ENCODE results near the gene COX5B. TPM values are rescaled to one million over a fixed set of nuclear protein-coding genes. Genes with fewer than 3 reads are reported as not detected.
"Not testable (repeated sequence)": the region's sequence is repeated elsewhere in the genome, so short reads cannot be mapped to it uniquely, and the experiment has no call there.

Gene COX5B
- total RNA-seq, 3 donors from 2014 or later, result 410 to 732 (median 521) TPM

DNA sequence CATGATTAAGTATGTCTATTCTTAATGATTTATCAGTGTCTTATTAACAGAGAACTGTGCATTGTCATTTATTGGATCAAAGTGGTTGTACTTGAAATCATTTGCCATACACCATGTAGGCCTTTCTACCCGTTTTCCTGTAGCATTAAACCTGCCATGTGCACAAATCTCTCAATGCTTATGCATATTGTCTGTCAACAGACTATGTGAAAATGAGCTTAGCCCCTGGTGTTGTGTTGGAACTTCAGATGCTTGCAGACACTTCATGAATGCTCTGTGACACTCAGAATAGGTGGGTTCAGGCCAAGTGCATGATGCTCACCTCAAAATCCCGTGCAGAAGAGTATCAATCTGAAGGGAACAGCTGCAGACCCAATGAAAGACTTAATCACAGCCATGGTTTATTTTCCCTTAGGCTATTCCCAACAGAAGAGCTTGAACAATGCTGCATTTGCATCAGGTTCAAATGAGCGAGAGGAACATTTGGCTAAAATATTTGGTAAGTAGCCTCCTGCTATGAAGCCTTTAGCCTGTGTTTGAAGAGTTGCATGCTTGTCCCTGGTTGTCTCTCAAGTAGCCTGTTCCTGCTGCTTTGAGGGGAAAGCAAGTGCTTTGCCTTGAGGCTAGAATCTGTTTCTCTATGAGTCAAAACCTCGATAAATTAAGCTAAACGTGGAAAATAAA lies 29.7 kb downstream of the COX5B start:
- H3K9me3 ChIP-seq, result no peaks in the 10 kb centered on the region
- intact Hi-C loops (cut with DNase I, micrococcal nuclease), result no loop called here
- DNase-seq (no peak), ATAC-seq (no peak)
- no peak overlapping the region for H3K4me3 ChIP-seq
- TF ChIP-seq, protein P1, sequence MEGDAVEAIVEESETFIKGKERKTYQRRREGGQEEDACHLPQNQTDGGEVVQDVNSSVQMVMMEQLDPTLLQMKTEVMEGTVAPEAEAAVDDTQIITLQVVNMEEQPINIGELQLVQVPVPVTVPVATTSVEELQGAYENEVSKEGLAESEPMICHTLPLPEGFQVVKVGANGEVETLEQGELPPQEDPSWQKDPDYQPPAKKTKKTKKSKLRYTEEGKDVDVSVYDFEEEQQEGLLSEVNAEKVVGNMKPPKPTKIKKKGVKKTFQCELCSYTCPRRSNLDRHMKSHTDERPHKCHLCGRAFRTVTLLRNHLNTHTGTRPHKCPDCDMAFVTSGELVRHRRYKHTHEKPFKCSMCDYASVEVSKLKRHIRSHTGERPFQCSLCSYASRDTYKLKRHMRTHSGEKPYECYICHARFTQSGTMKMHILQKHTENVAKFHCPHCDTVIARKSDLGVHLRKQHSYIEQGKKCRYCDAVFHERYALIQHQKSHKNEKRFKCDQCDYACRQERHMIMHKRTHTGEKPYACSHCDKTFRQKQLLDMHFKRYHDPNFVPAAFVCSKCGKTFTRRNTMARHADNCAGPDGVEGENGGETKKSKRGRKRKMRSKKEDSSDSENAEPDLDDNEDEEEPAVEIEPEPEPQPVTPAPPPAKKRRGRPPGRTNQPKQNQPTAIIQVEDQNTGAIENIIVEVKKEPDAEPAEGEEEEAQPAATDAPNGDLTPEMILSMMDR (IDR thresholded peaks at IDR 0.05), result no peak
- H3K36me3 ChIP-seq (ENCODE audit: low read depth), result no peaks in the 10 kb centered on the region
- H3K4me1 ChIP-seq (ENCODE audit: low read depth), result no peaks in the 10 kb centered on the region

DNA sequence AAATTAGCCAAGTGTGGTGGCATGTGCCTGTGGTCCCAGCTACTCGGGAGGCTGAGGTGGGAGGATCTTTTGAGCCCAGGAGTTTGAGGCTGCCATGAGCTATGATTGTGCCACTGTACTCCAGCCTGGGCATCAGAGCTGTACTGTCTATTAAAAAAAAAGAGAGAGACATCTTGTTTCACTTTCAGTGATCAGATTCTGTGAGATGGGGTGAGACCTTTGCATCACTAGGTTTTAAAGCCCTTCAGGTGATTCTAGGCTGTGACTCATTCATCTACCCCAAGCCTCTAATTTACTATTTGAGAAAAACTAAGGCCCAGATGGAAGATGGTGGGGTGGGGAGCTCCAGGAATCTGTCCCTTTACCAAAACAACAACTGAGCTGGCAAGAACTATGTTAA lies 30.8 kb downstream of the COX5B start:
- no peaks in the 10 kb centered on the region for H3K4me1 ChIP-seq (ENCODE audit: low read depth)
- DNase-seq (no peak), ATAC-seq (no peak)
- no peaks in the 10 kb centered on the region for H3K36me3 ChIP-seq (ENCODE audit: low read depth)
- TF ChIP-seq, protein P1 (IDR thresholded peaks at IDR 0.05), result no peak
- intact Hi-C loops (cut with DNase I, micrococcal nuclease), result no loop called here
- no peaks in the 10 kb centered on the region for H3K9me3 ChIP-seq
- no peak overlapping the region for H3K4me3 ChIP-seq

DNA sequence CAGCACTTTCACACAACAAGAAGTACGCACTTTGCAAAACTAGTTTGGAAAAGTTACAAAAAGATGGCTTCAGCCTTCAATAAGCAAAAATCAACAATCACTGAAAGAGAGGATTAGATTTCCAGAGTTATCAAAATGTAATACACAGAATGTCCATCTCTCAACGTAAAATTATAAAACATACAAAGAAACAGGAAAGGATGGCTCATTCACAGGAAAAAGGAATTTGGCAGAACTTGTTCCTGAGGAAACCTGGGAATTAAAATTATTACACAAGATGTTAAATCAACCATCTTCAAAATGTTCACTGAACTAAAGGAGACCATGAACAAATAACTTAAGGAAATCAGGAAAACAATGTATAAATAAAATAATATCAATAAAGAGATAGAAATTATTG lies 31.6 kb downstream of the COX5B start:
- TF ChIP-seq, protein P1 (IDR thresholded peaks at IDR 0.05), result no peak
- DNase-seq (no peak), ATAC-seq (no peak)
- Histone ChIP-seq H3K9me3 (no peaks in the 10 kb centered on the region), H3K36me3 (ENCODE audit: low read depth) (no peaks in the 10 kb centered on the region), H3K4me3 (no peak overlapping the region), H3K4me1 (ENCODE audit: low read depth) (no peaks in the 10 kb centered on the region)
- intact Hi-C loops (cut with DNase I, micrococcal nuclease), result no loop called here

DNA sequence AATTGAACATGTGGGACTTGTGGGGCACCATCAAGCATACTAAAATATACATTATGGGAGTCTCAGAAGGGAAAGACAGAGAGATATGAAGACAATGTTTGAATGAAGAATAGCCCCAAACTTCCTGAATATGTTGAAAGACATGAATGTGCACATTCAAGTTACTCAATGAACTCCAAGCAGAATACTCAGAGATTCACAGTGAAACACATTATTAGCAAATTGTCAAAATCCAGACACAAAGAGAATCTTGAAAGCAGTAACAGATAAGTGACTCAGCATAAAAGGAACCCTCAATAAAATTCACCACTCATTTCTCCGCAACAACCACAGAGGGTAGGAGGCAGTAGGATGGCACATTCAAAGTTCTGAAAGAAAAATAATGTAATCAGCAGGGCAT lies 32.4 kb downstream of the COX5B start:
- TF ChIP-seq, protein P1 (IDR thresholded peaks at IDR 0.05), result no peak
- Histone ChIP-seq H3K36me3 (ENCODE audit: low read depth) (no peaks in the 10 kb centered on the region), H3K4me1 (ENCODE audit: low read depth) (no peaks in the 10 kb centered on the region), H3K4me3 (no peak overlapping the region), H3K9me3 (no peaks in the 10 kb centered on the region)
- DNase-seq (no peak), ATAC-seq (no peak)
- intact Hi-C loops (cut with DNase I, micrococcal nuclease), result no loop called here

DNA sequence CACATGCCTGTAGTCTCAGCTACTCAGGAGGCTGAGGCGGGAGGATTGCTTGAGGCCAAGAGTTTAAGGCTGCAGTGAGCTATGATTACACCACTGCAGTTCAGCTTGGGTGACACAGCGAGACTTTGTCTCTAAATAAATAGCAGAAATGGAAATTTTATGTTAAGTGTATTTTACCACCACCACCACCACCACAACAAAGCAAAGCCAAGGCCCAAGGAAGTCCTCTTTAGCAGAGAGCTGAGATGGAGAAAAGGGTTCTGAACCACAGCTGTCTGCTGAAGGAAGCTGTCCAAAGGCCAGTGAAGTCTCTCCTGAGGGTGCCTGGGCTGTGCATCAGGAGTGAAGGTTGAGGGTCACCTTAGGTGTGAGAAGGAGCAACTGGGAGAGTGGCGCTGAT lies 41.4 kb downstream of the COX5B start:
- H3K9me3 ChIP-seq; H3K4me3 ChIP-seq; ATAC-seq; H3K36me3 ChIP-seq (ENCODE audit: low read depth); H3K4me1 ChIP-seq (ENCODE audit: low read depth); DNase-seq; intact Hi-C loops (cut with DNase I, micrococcal nuclease): not testable (repeated sequence)

DNA sequence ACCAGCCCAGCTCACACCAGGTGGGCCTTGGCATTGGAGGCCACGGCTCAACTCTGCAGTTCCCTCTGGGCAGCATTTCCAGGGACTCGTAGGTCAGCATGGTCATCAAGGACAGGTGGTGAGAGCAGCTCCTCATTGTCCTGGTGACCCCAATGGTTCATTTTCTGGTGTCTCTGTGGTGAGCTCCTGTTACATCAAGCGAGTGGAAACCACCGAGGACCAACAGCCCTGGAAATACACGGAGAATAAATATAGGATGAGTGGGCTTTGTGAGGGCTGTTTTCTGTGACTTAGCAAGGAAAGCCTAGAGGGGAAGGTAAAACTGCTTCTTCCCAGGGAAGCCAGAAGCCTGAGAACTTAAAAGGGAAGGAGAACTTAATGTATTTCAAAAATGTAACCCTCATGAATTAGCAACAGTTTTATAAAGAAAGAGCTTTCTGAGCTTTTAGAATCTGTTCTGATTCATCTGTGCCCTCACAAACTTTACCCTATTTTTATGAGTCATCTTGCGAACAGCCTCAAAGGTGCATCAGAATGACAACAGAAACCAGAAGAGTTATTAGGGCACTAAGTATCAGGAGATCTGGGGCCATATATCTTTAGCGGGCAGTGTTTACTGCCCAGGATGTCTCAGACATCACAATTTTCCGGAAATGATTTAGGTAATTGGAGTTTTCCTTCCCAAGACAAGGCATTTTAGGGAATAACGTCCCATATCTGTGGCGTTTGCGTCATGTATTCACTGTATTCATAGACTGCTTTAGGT lies 42.4 kb downstream of the COX5B start:
- Histone ChIP-seq H3K4me1 (ENCODE audit: low read depth) (no peaks in the 10 kb centered on the region), H3K36me3 (ENCODE audit: low read depth) (no peaks in the 10 kb centered on the region), H3K9me3 (no peaks in the 10 kb centered on the region), H3K4me3 (no peak overlapping the region)
- DNase-seq (no peak), ATAC-seq (no peak)
- intact Hi-C loops (cut with DNase I, micrococcal nuclease), result no loop called here
- TF ChIP-seq, protein P1 (IDR thresholded peaks at IDR 0.05), result no peak

Measured in mucosa of descending colon (tissue), 3 donors.